GM18868 (cell line): ENCODE results near the gene TRIM9.

Experiments
- ATAC-seq: cut with Tn5 transposase; IDR thresholded peaks from one replicate; pipeline ENCODE4 v1.9.1; 2021; ENCODE audit warnings: mild to moderate bottlenecking, moderate library complexity; ENCODE audit not compliant: unreplicated experiment

Gene TRIM9

DNA sequence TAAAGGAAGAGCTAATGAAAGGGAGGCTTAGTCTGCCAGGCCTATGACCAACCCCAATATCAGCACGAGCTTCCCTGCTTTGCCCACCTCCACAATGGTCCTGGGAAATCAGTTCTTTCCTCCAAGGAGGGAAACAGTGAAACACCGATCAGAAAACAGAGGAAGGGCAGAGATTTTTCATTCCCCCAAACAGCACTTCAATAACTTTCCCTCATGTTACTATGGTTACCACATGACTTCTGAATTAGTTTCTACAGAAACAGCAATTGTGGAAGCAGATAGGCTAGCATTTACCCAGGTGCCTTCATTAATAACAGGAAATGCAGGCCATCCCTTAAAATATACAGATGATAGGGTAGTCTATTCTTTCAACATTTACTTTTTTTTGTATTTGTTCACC, 35.9 kb downstream of the TRIM9 start:
- ATAC-seq, result no peak

DNA sequence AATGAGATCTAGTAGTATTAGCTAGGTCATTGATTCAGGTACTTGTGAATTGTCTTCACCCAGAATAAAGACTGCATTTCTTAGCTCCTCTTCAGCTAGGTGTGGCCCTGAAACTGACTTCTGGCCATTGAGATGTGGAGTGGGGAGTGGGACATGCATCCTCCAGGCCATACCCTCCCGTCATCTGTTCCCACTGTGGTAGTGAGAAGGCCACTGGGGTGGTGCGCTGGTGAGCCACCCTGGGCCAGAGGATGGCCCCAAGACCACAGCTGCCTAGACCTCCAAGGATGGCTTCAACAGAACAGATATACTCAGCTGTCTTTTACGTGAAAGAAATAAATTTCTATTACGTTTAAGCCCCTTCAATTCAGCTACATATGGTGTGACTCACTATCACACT, 36.5 kb downstream of the TRIM9 start:
- no peak for ATAC-seq

DNA sequence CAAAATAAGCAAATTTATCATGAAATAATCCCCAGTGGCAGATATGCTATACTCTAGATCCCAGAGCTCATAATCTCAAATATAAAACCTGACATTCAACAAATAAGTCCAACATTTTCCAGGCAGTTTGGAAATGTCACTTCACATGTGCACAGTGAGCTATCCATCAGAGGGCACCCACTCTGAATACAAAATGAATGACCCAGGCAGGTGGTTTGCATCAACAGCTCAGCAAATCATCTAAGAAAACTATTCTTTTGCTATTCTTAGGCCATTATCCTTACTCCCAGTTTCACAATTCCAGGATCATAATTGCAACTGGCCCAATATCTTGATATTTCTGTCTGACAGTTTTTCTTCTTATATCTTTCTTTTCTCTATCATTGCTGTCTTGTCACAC, 38.5 kb downstream of the TRIM9 start:
- ATAC-seq, result no peak

DNA sequence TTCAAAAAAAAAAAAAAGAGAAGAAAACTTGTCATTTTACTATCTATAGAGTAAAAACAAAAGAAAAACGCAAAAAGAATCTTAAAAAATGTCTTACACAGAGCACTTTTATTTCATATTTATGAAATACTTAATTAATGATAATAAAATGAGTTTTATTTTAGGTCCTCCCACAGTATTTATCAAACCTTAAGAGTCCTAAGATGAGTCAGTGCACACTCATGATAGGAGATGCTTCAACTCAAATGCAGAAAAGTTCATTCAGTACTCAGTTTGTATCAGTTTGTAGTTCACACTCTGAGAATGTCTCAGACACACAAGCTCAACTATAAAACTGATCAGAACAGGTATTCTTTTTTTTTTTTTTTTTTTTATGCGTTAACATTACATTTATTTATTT, 41.7 kb downstream of the TRIM9 start:
- no peak for ATAC-seq

DNA sequence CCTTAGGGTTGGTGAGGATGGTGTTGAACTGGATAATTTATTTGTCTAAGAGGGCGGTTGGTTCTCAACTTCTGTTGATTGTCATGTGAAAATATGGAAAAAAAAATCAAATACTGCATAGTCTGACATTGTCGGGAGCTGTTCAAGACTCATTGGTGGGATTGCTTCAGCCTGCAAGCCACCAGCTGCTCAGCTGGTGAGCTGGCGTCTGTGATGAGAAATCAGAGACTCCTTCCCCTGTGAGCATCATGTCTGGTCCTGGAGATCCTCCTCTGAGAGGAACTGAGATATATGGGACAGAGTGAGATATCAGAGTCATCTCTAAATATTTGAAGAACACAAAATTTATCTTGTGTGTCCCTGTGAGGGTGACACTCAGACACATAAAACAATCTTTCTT, 49.9 kb downstream of the TRIM9 start:
- ATAC-seq, result no peak

DNA sequence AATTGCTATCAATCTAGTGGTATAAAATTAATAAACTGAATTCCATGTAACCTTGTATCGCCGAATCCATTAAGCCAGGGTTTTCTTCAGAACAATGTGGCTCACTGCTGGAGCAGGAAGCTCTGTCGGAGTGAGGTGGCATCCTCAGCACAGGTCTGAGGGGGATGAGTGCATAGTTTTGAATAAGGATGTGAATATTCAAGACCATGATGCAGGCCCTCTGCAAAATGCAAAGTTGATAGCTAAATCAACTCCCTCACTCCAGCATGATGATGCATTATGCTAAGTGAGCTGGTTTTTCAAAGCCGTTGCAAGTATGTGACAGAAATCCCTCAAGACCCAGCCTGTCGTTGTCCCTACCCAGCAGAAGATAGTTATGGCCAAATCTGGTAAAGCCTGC, 53.0 kb downstream of the TRIM9 start:
- no peak for ATAC-seq

DNA sequence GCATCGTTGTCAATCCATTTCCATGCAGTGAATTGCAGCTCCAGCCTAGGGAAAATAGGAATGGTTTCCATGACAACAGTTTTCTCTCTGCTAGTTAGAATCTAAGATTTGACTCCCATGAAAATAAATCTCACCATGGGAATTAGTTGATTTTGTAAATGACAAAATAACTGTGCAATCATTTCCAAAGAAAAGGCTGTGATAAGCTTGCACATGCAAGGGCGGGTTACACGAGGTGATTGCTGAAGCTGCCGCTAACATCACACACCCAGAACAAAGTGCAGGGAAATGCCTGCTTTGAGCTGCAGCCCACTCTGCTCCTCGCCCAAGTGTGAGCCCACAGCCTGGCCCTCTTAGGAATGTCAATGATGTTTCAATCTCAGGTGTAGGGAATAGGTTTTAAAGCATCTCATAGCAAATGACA, 53.8 kb downstream of the TRIM9 start:
- no peak for ATAC-seq

DNA sequence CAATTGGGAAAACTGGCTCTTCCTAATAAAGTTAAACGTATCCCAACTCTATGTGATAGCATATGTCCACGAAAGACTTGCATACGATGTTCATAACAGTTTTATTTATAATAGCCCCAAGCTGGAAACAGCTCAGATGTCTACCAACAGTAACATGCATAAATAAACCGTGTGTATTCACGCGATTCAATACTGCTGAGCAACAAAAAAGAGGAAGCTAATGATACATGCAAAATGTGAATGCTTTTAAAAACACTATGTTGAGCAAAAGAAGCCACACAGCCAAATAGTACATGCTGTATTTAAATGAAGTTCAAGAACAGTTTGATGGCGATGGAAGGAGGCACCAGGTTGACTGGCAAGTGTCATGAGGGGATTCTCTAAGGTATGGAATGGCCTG, 55.7 kb downstream of the TRIM9 start:
- no peak for ATAC-seq

DNA sequence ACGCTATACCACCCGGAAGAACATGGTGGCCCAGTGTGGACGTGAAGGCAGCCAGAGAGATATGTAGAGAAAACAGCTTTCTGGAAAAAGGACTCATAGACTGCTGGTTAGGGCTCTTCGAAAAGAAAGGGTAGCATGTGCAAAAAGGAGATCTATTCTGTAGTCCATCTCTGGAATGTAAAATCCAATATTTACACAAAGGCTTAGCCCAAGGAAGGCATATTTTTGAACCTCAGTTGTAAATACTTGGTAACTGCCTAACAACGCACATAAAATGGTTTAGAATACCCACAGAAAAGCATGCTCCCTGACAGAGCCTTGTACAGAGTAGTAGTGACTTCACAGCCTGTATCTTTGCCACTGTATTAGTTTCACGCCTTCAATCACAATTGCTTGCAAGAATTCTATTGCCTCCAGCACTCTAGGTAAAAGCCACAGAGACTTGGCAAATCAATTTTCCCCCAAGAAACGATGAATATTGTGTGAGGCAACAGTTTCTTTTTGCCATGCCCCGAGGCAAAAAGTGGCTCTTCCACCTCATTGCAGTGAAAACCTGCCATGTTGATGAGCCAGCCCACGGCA, 59.2 kb downstream of the TRIM9 start:
- no peak for ATAC-seq

DNA sequence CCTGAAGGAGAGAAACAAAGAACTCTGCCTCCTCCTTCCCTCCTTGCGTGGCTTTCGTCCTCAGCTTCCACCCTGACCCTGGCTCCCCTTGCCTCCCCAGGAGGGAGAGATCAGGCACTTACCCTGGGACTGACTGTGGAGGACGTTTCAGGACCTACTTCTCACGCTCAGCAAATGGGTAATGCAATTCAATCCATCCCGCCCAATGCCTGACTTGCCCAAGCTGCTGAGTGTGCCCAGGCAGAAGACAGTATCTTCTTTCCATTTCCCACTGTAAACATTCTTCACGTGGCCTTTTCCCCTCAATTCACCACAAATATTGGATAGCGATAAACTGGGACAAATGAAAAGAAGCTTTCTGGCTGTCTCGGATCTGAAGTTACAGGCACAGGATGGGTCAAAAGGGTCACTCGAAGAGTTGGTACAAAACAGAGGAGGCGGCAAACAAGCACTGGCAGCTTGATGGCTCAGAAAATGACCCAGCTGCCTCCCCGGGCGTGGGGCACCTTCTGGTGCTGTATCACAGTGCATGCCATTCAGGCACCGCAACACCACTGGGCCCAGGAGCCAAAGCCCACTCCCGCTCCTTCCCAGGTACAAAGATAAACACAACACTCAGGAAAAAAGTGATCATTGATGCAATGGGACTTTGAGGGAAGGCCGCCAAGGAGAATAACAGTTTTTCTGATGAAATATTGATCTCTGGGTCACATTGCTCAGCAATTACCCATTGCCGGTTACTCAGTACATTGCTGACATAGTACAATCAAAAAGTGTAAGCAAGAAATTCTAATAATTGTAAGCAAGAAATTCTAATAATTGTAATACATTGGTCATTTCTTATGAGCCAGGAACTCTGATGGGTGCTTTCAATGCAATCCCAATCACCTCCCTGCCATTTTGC, 65.8 kb downstream of the TRIM9 start:
- no peak for ATAC-seq

DNA sequence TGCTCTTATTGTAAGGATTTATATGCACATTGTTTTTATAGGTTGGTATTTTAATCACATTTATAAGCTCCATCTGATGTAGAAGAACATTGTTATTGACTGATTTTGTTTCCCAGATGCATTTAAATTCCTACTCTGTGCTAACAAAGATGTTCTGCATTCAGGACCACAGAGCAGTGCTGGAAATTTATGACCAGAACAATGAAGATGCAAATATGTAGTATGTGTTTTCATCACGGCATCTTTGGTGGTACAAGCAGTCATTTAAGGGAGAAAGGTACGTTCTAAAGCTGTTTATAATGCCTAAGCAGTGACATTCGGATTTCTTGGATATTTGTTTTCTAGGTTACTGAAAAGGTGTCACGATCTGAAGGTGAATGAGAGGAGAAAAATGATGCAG, 66.5 kb downstream of the TRIM9 start:
- ATAC-seq, result no peak

DNA sequence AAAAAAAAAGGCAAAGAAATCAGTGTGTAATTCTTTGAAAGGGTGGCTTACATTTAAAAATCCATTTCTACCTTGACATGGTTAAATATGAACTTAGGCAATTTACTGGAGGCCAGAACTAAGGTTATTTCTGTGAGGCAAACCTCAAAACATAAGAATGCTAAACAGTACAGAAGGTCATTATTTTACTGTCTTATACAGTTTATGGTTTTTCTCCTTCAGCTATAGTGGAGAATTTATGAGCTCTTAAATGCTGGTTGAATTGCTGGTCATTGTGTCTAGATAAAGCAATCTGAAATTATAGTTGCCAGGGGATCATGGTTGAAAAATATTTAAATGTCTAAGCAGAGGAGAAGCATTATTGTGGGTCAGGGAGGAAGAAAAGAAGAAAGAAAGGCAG, 70.5 kb downstream of the TRIM9 start:
- ATAC-seq, result no peak

DNA sequence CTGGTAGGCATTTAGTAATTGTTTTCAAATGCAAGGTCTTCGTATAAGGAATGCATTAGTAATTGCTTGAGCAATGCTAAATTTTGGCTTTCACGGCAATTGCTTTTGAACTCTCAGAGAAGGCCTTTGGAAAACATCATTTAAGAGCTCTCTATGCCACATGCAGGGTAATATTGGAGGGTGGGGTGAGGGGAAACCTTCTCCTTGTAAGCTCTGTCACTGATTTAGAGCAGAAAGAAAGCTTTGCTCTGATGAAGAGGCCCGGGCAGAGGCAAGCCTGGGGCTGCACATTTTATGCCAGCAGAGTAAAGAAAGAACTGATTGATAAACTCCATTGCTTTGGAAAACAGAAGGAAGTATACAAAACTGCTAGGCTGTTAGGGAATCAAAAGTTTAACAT, 70.9 kb downstream of the TRIM9 start:
- ATAC-seq, result no peak

DNA sequence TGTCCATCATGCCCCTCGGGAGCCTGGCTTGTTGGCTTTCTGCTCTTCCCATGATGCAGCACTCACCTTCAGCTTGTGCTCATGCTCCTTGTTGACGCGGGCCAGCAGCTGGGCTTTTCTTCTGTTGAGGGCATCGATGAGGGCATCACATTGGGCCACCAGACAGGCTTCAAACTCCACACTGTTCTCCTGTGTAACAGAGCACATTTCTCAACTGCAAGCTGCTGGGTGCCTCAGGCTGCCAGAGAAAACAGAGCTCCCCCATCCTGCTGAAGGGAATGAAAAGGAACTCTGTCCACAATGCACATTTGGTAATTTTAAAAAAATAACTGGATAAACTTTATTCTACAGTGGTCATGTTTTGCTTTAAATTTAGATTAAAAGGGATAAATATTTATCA, 72.1 kb downstream of the TRIM9 start:
- no peak for ATAC-seq

DNA sequence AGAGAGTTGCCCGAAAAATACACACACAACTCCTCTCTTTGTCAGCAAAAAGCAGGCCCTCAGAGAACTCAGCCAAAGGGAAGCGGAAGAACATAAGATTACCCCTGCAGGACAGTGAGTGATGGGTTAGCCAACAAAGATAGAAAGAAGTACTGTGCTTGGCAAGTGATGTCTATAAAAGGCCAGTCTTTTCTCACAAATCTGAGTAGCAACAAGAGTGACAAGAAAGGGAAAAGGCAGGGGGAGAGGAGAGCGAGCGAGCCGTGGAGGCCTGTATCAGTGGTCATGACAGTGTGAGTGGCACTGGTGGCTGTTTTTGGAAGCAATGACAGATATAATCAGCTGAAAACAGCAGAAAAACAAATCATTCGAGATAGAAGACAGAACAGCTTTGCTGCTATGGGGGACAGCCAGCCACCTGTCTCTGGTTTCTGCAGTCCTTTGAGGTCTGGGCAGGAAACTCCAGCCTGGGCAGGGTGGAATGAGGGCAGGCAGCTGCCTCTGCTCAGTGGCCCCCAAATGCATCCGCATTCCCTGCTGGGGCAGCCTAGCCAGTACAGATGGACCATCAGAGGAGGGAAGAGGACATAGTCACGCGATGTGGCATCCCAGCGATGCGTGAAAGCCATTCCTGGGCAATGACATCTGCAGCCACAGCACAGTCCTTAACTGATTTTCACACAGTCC, 74.7 kb downstream of the TRIM9 start:
- ATAC-seq, result no peak

DNA sequence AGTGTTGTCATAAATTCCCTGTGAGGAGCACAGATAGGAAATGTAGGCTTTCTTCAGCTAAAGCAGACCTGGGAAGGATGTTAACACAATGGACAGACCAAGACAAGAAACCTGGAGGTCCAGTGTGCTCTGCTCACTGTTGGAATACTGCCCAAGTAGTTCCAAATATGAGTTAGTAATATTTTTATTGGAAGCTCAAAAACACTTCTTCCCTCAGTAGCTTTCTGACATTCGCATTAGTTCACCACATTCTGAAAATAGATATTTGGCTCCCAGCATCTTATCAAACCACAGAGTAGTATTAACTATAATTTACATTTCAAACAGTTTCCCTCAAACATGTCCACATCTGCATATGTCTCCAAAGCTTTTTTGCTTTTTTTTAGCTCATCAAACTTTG, 75.8 kb downstream of the TRIM9 start:
- no peak for ATAC-seq

DNA sequence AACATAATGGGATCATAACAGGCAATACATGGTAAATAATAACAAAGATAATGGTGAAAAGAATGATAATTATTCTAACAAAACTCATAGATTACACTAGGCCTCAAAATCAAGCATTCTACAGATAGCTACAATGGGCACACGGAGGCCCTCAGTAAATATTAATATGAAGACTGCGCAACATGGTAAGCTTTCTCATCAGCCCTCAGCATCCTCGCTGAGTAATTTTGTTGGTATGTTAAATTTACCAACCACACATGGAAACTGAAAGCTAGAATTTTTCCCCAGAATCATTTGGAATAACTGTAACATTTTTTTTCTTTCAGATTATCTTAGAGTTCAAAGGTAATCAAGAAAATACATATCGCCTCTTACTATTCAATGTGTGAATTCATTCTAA, 76.4 kb downstream of the TRIM9 start:
- ATAC-seq, result no peak

DNA sequence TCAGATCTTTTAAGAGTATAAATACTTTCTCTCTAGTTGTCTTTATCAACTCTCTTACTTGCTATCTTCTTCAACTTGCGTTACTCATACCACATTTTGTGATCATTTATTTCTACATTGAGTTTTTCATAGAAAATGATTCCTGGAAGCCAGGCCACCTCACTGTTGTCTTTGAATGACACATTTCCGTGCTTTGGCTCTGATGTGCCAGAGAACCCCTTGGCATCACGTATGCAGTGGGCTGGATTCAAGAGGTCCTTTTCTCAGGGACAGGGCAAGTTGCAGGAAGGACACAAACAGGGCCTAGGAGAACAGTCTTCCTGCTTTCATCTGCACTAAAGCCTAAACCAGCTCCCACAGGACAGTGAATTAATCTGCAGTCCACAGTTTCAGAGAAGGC, 80.3 kb downstream of the TRIM9 start:
- ATAC-seq, result no peak

DNA sequence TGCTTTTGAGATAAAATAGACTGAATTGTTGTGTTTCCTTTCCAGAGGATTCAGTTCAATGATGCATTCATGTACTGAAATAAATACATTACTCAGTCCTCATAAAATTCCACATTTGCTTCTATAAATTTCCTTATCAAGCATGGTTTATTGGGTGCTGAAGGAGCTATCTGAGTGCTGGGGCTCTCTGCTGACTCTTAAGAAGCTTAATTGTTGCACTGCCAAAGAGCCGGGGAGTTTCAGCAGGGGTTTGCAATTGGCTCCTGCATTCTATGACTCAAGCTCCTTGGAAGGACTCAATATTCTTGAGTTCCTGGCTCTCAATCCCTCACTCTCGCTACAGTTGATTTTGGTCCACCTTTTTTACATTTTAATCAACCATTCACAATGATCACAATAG, 80.8 kb downstream of the TRIM9 start:
- no peak for ATAC-seq

DNA sequence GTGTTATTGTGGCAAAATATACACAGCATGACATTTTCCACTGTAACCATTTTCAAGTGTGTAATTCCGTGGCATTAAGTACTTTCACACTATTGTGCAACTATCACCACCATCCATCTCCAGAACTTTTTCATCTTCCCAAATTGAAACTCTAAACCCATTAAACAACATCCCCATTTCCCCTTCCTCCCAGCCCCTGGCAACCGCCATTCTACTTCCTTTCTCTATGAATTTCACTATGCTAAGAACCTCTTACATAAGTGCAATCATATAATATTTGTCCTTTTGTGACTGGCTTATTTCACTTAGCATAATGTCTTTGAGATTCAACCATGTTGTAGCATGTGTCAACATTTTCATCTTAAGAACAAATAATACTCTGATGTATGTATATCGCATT, 82.8 kb downstream of the TRIM9 start:
- no peak for ATAC-seq

DNA sequence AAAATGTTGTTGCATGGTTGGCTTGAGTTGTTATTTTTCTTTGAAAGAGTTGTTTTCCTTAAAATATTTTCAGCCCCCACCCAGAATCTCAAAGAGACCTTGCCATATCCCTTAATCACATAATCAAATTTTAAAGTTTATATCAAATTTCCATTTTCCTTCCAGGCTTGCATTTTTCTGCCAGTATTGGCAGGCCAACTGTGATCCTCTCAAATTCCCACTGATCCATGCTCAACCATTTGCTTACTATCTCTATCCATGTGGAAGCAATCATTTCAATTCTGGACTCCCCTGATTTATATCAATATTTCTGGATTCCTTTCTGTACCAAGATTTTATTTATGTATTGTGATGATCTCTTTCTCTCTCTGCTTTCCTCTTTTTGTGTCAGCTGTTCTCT, 86.5 kb downstream of the TRIM9 start:
- no peak for ATAC-seq

DNA sequence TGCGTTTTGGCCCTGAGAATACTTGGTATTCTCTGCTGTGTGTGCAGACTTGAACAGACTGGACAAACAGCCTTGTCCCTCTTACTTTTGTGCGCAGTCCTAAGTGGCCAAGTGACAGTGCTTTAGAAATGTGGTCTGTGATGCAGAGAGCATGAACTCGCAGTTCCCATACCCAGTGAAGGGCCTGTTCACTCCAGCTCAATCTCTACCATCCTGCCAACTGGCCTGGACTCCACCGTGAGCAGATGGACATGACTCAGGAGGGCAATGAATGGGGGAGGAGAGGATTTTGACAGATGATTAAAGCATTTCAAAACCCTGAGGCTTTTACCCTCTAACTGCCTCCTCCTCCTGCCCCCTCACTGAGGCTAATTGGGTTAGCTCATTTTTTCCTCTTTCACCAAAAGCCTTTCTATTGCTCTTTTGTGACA, 88.1 kb downstream of the TRIM9 start:
- no peak for ATAC-seq
